Thyroid gland (tissue), 4 donors: Measurements from ENCODE around the gene STYXL2. TPM values are rescaled to one million over a fixed set of nuclear protein-coding genes. Genes with fewer than 3 reads are reported as not detected.

Source experiments
- DNase-seq, 2 donors: peaks; one replicate each; pipeline ENCODE4 v3.0.0-alpha.2; 2019
- H3K27ac ChIP-seq, 3 donors: fragments of 200-600 bp; sonication (generic); 1 replicate in 2 of 3; 2 replicates in 1 of 3; pipeline ENCODE4 v1.5.1; 2016 to 2019; ENCODE audit warnings: mild to moderate bottlenecking in 1 of 3, moderate library complexity in 1 of 3
- H3K27me3 ChIP-seq: fragments of 200-600 bp; sonication (generic); one replicate; pipeline ENCODE4 v1.5.1; 2019
- H3K36me3 ChIP-seq, 2 donors: fragments of 200-600 bp; sonication (generic); one replicate each; pipeline ENCODE4 v1.5.1; 2016 to 2019
- H3K4me1 ChIP-seq, 2 donors: fragments of 200-600 bp; sonication (generic); one replicate each; pipeline ENCODE4 v1.5.1; 2017 to 2019
- H3K4me3 ChIP-seq, 3 donors: fragments of 200-600 bp; sonication (generic); replicated peaks in 1 of 3; 1 replicate in 2 of 3; 2 replicates in 1 of 3; pipeline ENCODE4 v1.5.1; 2016; ENCODE audit warnings: mild to moderate bottlenecking in 1 of 3
- H3K9me3 ChIP-seq: fragments of 200-600 bp; sonication (generic); one replicate; pipeline ENCODE4 v1.5.1; 2017
- CTCF ChIP-seq, 6 experiments: fragments of 200-600 bp in 3 of 6; fragments of 450-650 bp in 3 of 6; sonication (generic) in 3 of 6; IDR thresholded peaks; one replicate each; pipeline ENCODE4 v1.5.1; 2016 to 2019; ENCODE audit warnings: antibody characterized with exemption in 6 of 6, mild to moderate bottlenecking in 2 of 6, inconsistent platforms in 1 of 6, moderate library complexity in 1 of 6
- POLR2A ChIP-seq, 2 donors: fragments of 450-650 bp; IDR thresholded peaks; one replicate each; pipeline ENCODE4 v1.6.1; 2017; ENCODE audit warnings: antibody characterized with exemption in 2 of 2, mild to moderate bottlenecking in 2 of 2, moderate library complexity in 1 of 2
- WGBS, 2 donors: methylation state at CpG; one replicate each; pipeline ENCODE4 v1.1.5; 2017; 5-methylcytosine and 5-hydroxymethylcytosine counted together
- intact Hi-C: fragments of 100-400 bp; cut with DNase I; formaldehyde crosslinking; loops from one replicate; pipeline ENCODE4 v1.15.1; 2023
- total RNA-seq, 4 donors: library from RNA; depleted of rRNA; stranded (reverse); fragments of >200 nt; gene quantifications; one replicate each; pipeline ENCODE4 v1.2.3, GENCODE V29; 2016

The STYXL2 gene
- total RNA-seq, 4 donors from 2014 or later: not detected

DNA sequence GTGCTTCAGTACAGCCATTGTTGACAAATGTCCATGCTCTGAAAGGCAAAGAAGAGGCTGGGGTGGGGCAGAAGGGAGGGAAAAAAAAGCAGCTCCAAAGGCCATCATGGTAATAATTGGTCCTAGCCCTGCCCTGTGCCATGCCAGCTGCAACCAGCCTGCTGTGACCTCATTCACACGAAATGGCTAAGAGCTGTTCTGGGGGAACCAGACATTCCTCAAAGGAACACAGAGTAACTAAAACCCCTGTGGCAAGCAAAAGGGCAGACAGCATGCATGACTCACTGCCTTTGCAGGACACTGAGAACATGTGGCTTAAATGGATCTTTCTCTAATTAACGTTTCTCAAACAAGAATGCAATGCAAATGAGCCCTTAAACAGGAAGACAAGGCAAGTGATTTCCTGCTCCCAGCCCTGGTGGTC, 42.3 kb downstream of the STYXL2 start:
- peak; percentile 77 to 79 for DNase-seq
- no peak overlapping the region for H3K27ac ChIP-seq
- H3K4me3 ChIP-seq: no peak overlapping the region
- WGBS, 2 donors: 18% methylated on average over 2 of the region's 2 CpGs
- peaks cover 0 to 5% of the 10 kb centered on the region in 2 donors for H3K4me1 ChIP-seq
- H3K27me3 ChIP-seq: no peaks in the 10 kb centered on the region
- H3K36me3 ChIP-seq: no peaks in the 10 kb centered on the region
- peak in 1 of 2 donors; percentile 20 for TF ChIP-seq POLR2A (IDR thresholded peaks at IDR 0.05)
- TF ChIP-seq CTCF (IDR thresholded peaks at IDR 0.05): no peak
- H3K9me3 ChIP-seq: no peaks in the 10 kb centered on the region
- intact Hi-C loops: no loop called here

DNA sequence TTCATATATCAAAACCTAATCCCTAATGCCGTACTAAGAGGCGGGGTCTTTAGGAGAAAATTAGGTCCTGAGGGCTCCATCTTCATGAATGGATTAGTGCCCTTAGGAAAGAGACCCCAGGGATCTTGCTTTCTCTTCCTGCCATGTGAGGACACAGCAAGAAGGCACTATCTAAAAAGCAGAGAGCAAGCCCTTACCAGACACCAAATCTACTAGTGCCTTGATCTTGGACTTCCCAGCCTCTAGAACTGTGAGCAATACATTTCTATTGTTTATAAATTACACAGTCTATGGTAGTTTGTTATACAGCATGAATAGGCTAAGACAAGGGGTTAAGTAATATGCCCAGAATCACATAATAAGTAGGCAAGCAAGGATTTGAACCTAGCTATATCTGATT, 42.9 kb downstream of the STYXL2 start:
- TF ChIP-seq CTCF (IDR thresholded peaks at IDR 0.05) (no peak), POLR2A (IDR thresholded peaks at IDR 0.05) (no peak)
- H3K9me3 ChIP-seq: no peaks in the 10 kb centered on the region
- peaks cover 0 to 5% of the 10 kb centered on the region in 2 donors for H3K4me1 ChIP-seq
- H3K4me3 ChIP-seq: no peak overlapping the region
- intact Hi-C loops: no loop called here
- no peak for DNase-seq
- no peaks in the 10 kb centered on the region for H3K36me3 ChIP-seq
- WGBS, 2 donors: 85 to 87% methylated on average over 2 of the region's 2 CpGs
- H3K27ac ChIP-seq: no peak overlapping the region
- no peaks in the 10 kb centered on the region for H3K27me3 ChIP-seq

- Histone ChIP-seq H3K27ac (no peak overlapping the region), H3K9me3 (no peaks in the 10 kb centered on the region), H3K27me3 (no peaks in the 10 kb centered on the region), H3K4me3 (no peak overlapping the region), H3K4me1 (peaks cover 0 to 5% of the 10 kb centered on the region in 2 donors), H3K36me3 (no peaks in the 10 kb centered on the region)
- no peak for DNase-seq
- 43 to 66% methylated on average over 6 of the region's 6 CpGs for WGBS, 2 donors
- intact Hi-C loops: no loop called here
- TF ChIP-seq CTCF (IDR thresholded peaks at IDR 0.05) (no peak), POLR2A (IDR thresholded peaks at IDR 0.05) (no peak)
These were observed 43.5 kb downstream of the STYXL2 start for GRCh38 chr1:167137332-167137781.

DNA sequence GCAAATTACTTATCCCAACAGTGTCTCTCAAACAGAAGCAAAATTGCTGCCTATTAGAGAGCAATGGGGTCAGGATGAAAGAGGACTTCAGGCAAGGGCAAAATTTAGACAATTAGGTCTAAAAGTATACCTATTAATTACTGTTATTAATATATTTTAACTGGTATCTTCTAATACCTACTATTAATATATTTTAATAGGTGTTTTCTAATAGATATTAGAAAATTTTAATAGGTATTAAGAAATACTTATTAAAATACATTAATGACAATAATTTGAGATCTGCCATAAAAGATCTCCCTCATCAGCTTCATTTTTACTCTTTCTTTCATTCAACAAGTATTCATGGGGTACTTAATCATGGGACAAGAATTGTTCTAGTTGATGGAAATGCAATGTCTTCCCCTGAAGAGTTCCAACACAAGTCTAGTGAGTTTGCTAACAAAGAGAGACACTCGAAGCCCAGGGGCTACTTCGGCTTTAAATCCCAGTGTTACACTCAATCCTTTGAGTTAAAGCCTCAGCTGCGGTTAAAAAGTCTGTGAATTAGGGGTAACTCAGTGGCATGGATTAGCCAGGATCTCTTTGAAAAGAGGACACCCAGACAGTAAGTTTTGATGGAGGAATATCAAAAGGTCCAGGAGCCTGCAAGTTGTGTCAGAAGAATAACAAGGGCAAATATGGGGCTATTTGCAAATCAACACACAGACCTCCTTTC, 44.1 kb downstream of the STYXL2 start:
- 69 to 78% methylated on average over 3 of the region's 3 CpGs for WGBS, 2 donors

More for the DNA sequence above, 44.1 kb downstream of the STYXL2 start:
- peaks cover 0 to 5% of the 10 kb centered on the region in 2 donors for H3K4me1 ChIP-seq
- no peak overlapping the region for H3K4me3 ChIP-seq
- no peak overlapping the region for H3K27ac ChIP-seq
- H3K27me3 ChIP-seq: no peaks in the 10 kb centered on the region
- DNase-seq: no peak
- H3K9me3 ChIP-seq: no peaks in the 10 kb centered on the region
- no peaks in the 10 kb centered on the region for H3K36me3 ChIP-seq
- TF ChIP-seq CTCF (IDR thresholded peaks at IDR 0.05) (no peak), POLR2A (IDR thresholded peaks at IDR 0.05) (no peak)
- intact Hi-C loops: no loop called here
